A673 (cell line): Measurements from ENCODE around the gene EIF5A. TPM values are rescaled to one million over a fixed set of nuclear protein-coding genes. Genes with fewer than 3 reads are reported as not detected.
A peak's percentile ranks its signal among the peaks of the same experiment; 100 is the strongest.

Experiments
- BruUV-seq: library from RNA; stranded (reverse); fragments of 400-500 nt; replicated peaks from 2 replicates; lab custom pipeline; 2021; lab: Mats Ljungman, UMichigan
- CTCF ChIA-PET: fragments of 300-600 bp; sonication (Branson Sonifier 250); formaldehyde crosslinking; loops from one replicate; lab custom pipeline; 2022; ENCODE audit warnings: antibody characterized with exemption; lab: Charles Lee
- POLR2A ChIA-PET: fragments of 300-600 bp; sonication (Branson Sonifier 250); formaldehyde crosslinking; loops from one replicate; lab custom pipeline; 2022; ENCODE audit warnings: antibody characterized with exemption; ENCODE audit not compliant: low non-redundant PET; lab: Charles Lee
- DNase-seq: peaks from one replicate; pipeline ENCODE4 v3.0.0-alpha.2; 2015; ENCODE audit warnings: low spot score
- H3K27ac ChIP-seq: fragments of 200-600 bp; sonication (generic); 2 replicates; pipeline ENCODE4 v1.5.1; 2016; ENCODE audit warnings: mixed run types, low read depth, mild to moderate bottlenecking, mixed read lengths, antibody characterized with exemption, low read length; ENCODE audit not compliant: poor library complexity, severe bottlenecking
- H3K27me3 ChIP-seq: fragments of 200-600 bp; sonication (generic); replicated peaks from 2 replicates; pipeline ENCODE4 v1.6.1; 2017; ENCODE audit warnings: mixed run types, low read depth, mild to moderate bottlenecking, mixed read lengths, antibody characterized with exemption, low read length; ENCODE audit not compliant: insufficient read depth, poor library complexity
- H3K36me3 ChIP-seq: fragments of 200-600 bp; sonication (generic); 2 replicates; pipeline ENCODE4 v1.6.1; 2016; ENCODE audit warnings: mixed run types, mild to moderate bottlenecking, mixed read lengths, antibody characterized with exemption, low read length; ENCODE audit not compliant: insufficient read depth, poor library complexity, severe bottlenecking
- H3K4me1 ChIP-seq: fragments of 200-600 bp; sonication (generic); 2 replicates; pipeline ENCODE4 v1.6.1; 2017; ENCODE audit warnings: mixed run types, mild to moderate bottlenecking, mixed read lengths, antibody characterized with exemption, low read length; ENCODE audit not compliant: insufficient read depth, poor library complexity, severe bottlenecking
- H3K4me3 ChIP-seq: fragments of 200-600 bp; sonication (generic); 2 replicates; pipeline ENCODE4 v1.5.1; 2016; ENCODE audit warnings: low read depth, mixed run types, mild to moderate bottlenecking, mixed read lengths, low read length; ENCODE audit not compliant: poor library complexity, severe bottlenecking
- H3K9me3 ChIP-seq: fragments of 200-600 bp; sonication (generic); 2 replicates; pipeline ENCODE4 v1.6.1; 2016; ENCODE audit warnings: mixed run types, low read depth, mild to moderate bottlenecking, mixed read lengths, antibody characterized with exemption, low read length; ENCODE audit not compliant: poor library complexity, severe bottlenecking
- EZH2 ChIP-seq: fragments of 200-600 bp; sonication (generic); IDR thresholded peaks from 2 replicates; pipeline ENCODE4 v1.6.1; 2017; ENCODE audit warnings: borderline replicate concordance, low read depth, mild to moderate bottlenecking, mixed read lengths, antibody characterized with exemption, low read length; ENCODE audit not compliant: poor library complexity, severe bottlenecking
- intact Hi-C: fragments of 100-400 bp; cut with micrococcal nuclease; formaldehyde crosslinking; loops from one replicate; pipeline ENCODE4 v1.10.0; 2022; ENCODE audit not compliant: unreplicated experiment
- total RNA-seq: library from RNA; stranded (reverse); gene quantifications from 2 replicates; pipeline ENCODE4 v1.2.3, GENCODE V29; 2021
- TF ChIP-seq, protein P1 (sequence below): fragments of 300-800, 200-600 bp; sonication (generic); conservative IDR thresholded peaks from 2 replicates; pipeline ENCODE4 v1.5.1; 2017; ENCODE audit warnings: low read depth, mild to moderate bottlenecking, antibody characterized with exemption, low read length, moderate library complexity, mixed read lengths

EIF5A gene
- total RNA-seq, 1 experiment from 2014 or later = 1,128 TPM

DNA sequence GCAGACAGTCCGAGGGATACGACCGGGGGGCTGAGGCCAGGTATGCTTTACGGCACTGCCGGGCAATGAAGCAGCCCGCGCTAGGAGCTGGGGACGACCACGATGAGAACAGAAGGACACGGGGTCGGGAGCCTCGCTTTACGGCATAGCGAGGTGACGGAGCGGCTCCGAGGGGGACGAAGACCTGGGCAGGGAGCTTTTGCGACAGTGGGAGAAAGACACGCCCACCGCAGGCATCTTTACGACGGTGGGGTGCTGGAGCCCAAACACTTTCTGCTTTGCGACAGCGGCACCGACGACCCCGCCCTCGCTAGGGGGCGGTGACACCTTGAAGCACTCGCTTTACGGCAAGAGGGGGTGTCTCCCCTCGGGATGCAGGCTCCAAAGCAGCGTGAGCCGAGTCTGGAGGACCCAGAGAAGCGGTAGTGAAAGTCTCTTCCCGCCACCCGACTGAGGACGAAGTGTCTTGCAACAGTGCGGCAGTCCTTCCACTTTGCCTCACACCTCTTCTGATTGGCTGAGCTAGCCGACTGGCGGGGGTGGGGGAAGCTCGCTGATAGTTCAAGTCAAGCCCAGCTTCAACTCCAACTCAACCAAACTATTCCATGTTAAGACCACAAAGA lies 22.1 kb downstream of the EIF5A start:
- peak overlapping the region; percentile 88 for H3K27ac ChIP-seq
- POLR2A ChIA-PET = interaction anchor here (0.5 to 1.6 kb wide), 4 partner anchors 75 to 504 kb away, joined by 3 to 5 read pairs (median 4); partner anchors contain the start of genes KDM6B and TMEM256
- intact Hi-C loops = loop anchor here (1.0 kb wide), 1 partner anchor 49 kb away; no protein-coding TSS in a partner anchor
- peak overlapping the region; percentile 92 for H3K4me3 ChIP-seq
- H3K4me1 ChIP-seq = peaks cover 19% of the 10 kb centered on the region
- BruUV-seq = no TSS peak
- CTCF ChIA-PET = interaction anchor here (0.6 to 1.5 kb wide), 8 partner anchors 15 to 231 kb away, joined by 3 to 6 read pairs (median 4); partner anchors contain the start of gene TNFSF13
- no peaks in the 10 kb centered on the region for H3K27me3 ChIP-seq
- peaks cover 18% of the 10 kb centered on the region for H3K36me3 ChIP-seq
- no peaks in the 10 kb centered on the region for H3K9me3 ChIP-seq
- peak; percentile 100 for DNase-seq
- TF ChIP-seq, protein P1, sequence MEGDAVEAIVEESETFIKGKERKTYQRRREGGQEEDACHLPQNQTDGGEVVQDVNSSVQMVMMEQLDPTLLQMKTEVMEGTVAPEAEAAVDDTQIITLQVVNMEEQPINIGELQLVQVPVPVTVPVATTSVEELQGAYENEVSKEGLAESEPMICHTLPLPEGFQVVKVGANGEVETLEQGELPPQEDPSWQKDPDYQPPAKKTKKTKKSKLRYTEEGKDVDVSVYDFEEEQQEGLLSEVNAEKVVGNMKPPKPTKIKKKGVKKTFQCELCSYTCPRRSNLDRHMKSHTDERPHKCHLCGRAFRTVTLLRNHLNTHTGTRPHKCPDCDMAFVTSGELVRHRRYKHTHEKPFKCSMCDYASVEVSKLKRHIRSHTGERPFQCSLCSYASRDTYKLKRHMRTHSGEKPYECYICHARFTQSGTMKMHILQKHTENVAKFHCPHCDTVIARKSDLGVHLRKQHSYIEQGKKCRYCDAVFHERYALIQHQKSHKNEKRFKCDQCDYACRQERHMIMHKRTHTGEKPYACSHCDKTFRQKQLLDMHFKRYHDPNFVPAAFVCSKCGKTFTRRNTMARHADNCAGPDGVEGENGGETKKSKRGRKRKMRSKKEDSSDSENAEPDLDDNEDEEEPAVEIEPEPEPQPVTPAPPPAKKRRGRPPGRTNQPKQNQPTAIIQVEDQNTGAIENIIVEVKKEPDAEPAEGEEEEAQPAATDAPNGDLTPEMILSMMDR = no peak

DNA sequence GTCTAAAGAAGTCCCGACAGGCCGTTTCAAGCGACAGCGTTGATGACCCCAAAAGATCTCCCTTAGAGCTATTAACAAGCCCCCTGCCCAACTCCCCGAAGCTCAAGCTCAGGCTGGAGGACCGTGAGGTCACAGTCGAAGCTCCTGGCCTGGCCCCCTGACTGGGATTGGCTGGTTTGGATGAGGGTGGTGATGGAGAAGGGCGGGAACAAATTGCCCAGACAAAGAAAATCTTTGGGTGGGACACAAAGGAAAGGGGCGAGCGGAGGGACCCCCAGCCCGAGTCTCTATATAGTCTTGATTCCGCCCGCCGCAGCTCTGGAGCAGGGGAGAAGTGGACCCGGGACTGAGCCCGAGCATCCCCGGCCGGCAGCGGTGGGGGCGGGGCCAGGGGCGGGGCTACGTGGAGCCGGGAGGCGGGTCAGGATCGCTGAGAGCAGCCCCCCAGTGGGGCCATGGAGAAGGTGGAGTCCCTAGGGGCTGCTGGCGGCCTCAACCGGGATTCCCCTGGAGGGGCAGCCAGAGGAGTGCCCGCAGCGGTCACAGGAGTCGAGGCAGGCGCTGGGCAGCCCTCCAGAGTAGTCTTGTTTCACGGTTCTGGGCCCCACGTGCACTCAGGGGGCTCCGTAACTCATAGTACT lies 22.7 kb downstream of the EIF5A start:
- DNase-seq = peak; percentile 92
- peaks cover 19% of the 10 kb centered on the region for H3K4me1 ChIP-seq
- TF ChIP-seq EZH2 = no peak
- TF ChIP-seq, protein P1 = no peak
- intact Hi-C loops = loop anchor here (1.0 kb wide), 1 partner anchor 50 kb away; no protein-coding TSS in a partner anchor
- H3K36me3 ChIP-seq = peaks cover 14% of the 10 kb centered on the region
- H3K4me3 ChIP-seq = peak overlapping the region; percentile 92
- H3K27ac ChIP-seq = peak overlapping the region; percentile 88
- ChIA-PET POLR2A (interaction anchor here (0.6 to 1.6 kb wide), 3 partner anchors 74 to 504 kb away, joined by 3 to 5 read pairs (median 4); partner anchors contain the start of genes KDM6B and TMEM256), CTCF (interaction anchor here (0.6 to 1.5 kb wide), 7 partner anchors 14 to 230 kb away, joined by 3 to 6 read pairs (median 3); no protein-coding TSS in a partner anchor)
- H3K27me3 ChIP-seq = no peaks in the 10 kb centered on the region
- H3K9me3 ChIP-seq = no peaks in the 10 kb centered on the region
- no TSS peak for BruUV-seq

DNA sequence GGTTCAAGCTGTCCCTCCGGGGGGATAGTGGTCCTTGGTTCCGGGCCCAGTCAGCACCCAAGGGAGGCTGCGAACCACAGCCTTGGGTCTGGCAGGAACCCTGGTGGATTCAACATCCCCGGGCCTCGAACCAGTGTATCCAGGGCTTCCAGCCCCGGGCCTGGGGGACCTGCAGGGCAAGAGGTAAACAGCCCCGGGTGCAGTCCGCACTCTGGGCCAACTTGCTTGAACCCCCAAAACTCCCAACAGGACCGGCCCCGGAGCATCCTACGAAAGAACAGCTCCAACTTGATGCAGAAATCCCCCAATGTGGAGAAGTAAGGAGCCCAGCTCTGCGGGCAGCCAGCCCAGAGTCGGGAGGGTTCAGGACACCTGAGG lies 23.2 kb downstream of the EIF5A start:
- peaks cover 19% of the 10 kb centered on the region for H3K4me1 ChIP-seq
- intact Hi-C loops = no loop called here
- no peak for DNase-seq
- peak overlapping the region; percentile 92 for H3K4me3 ChIP-seq
- H3K27me3 ChIP-seq = no peaks in the 10 kb centered on the region
- no peaks in the 10 kb centered on the region for H3K9me3 ChIP-seq
- ChIA-PET POLR2A (no interaction called here), CTCF (interaction anchor here (0.6 kb wide), 1 partner anchor 116 kb away, joined by 3 read pairs; no protein-coding TSS in a partner anchor)
- TF ChIP-seq, protein P1 = no peak
- TF ChIP-seq EZH2 = no peak
- peak overlapping the region; percentile 88 for H3K27ac ChIP-seq
- peaks cover 9% of the 10 kb centered on the region for H3K36me3 ChIP-seq
- no TSS peak for BruUV-seq
